Loucy (cell line): ENCODE measurements around the gene CIB4.

Source experiments
- CTCF ChIP-seq: fragments of 200-600 bp; sonication (generic); conservative IDR thresholded peaks from 2 replicates; pipeline ENCODE4 v1.5.1; 2014; ENCODE audit warnings: mild to moderate bottlenecking, antibody characterized with exemption, low read length
- EZH2phosphoT487 ChIP-seq: fragments of 200-600 bp; IDR thresholded peaks from 2 replicates; pipeline ENCODE4 v1.6.1; 2018; ENCODE audit warnings: antibody characterized with exemption, mild to moderate bottlenecking, moderate library complexity, borderline replicate concordance

- TF ChIP-seq CTCF (no peak), EZH2phosphoT487 (no peak)
Measured at GRCh38 chr2:26580151-26580550, 61.0 kb downstream of the CIB4 start.
